A549 (cell line): ENCODE data around the gene PLAC8L1.

Experiments used
- BHLHE40 ChIP-seq: IDR thresholded peaks from 2 replicates; pipeline ENCODE4 v1.6.1; 2012; ENCODE audit warnings: low read depth, low read length, inconsistent platforms
- CBX8 ChIP-seq: fragments of 200-600 bp; sonication (generic); IDR thresholded peaks from 2 replicates; pipeline ENCODE4 v1.6.1; 2016
- CTCF ChIP-seq: fragments of >200 bp; sonication (Bioruptor Twin); formaldehyde crosslinking; IDR thresholded peaks from 3 replicates; pipeline ENCODE4 v1.5.1; 2016
- EP300 ChIP-seq, 2 experiments: fragments of >200 bp; sonication (Bioruptor Twin); formaldehyde crosslinking; IDR thresholded peaks; 2 replicates in 1 of 2; 3 replicates in 1 of 2; pipeline ENCODE4 v1.6.1; 2016 to 2017
- HDAC2 ChIP-seq: fragments of 200-600 bp; sonication (generic); IDR thresholded peaks from 2 replicates; pipeline ENCODE4 v1.6.1; 2016
- HOXA7 ChIP-seq: fragments of 250-450 bp; sonication (Bioruptor Pico); IDR thresholded peaks from 2 replicates; pipeline ENCODE4 v1.5.0; 2020; ENCODE audit warnings: mild to moderate bottlenecking, moderate library complexity
- MAX ChIP-seq: IDR thresholded peaks from 2 replicates; pipeline ENCODE4 v1.6.1; 2012
- POLR2A ChIP-seq: IDR thresholded peaks from 2 replicates; pipeline ENCODE4 v1.6.1; 2012; ENCODE audit warnings: mild to moderate bottlenecking, low read length
- RAD21 ChIP-seq, 2 experiments: fragments of >200 bp in 1 of 2; sonication (Bioruptor Twin) in 1 of 2; formaldehyde crosslinking in 1 of 2; IDR thresholded peaks in 1 of 2; conservative IDR thresholded peaks in 1 of 2; 2 replicates in 1 of 2; 3 replicates in 1 of 2; pipeline ENCODE4 v1.6.1; 2012 to 2018; ENCODE audit warnings: inconsistent platforms in 1 of 2
- RARB ChIP-seq: fragments of 250-450 bp; sonication (Bioruptor Pico); IDR thresholded peaks from 2 replicates; pipeline ENCODE4 v1.8.0; 2021; ENCODE audit warnings: mild to moderate bottlenecking, moderate library complexity
- SMC3 ChIP-seq: fragments of >200 bp; sonication (Bioruptor Twin); formaldehyde crosslinking; IDR thresholded peaks from 3 replicates; pipeline ENCODE4 v1.6.1; 2018; ENCODE audit warnings: inconsistent platforms
- USF2 ChIP-seq: fragments of 450-650 bp; IDR thresholded peaks from 2 replicates; pipeline ENCODE4 v1.6.1; 2014; ENCODE audit warnings: antibody characterized with exemption

GRCh38 chr5:146051678-146052077 is 53.7 kb downstream of the PLAC8L1 start:
- TF ChIP-seq POLR2A (no peak), CTCF (no peak), USF2 (no peak), RAD21 (conservative IDR thresholded peaks at IDR 0.05 in 1 of 2, IDR thresholded peaks at IDR 0.05 in 1 of 2) (no peak), CBX8 (no peak), SMC3 (no peak), HOXA7 (no peak), EP300 (IDR thresholded peaks at IDR 0.05) (no peak), BHLHE40 (no peak), MAX (no peak), RARB (CRISPR knock-in tag) (no peak), HDAC2 (no peak)
